Coronary artery (tissue), 2 donors: ENCODE data around the gene ORC2.

Source experiments
- DNase-seq: peaks from one replicate; pipeline ENCODE4 v3.0.0-alpha.2; 2017; ENCODE audit warnings: low spot score
- H3K27ac ChIP-seq, 2 donors: fragments of 200-600 bp; sonication (generic); one replicate each; pipeline ENCODE4 v1.5.1; 2016 to 2019
- H3K4me3 ChIP-seq: fragments of 200-600 bp; sonication (generic); 2 replicates; pipeline ENCODE4 v1.5.1; 2016; ENCODE audit warnings: mild to moderate bottlenecking, moderate library complexity
- CTCF ChIP-seq: fragments of 200-600 bp; sonication (generic); IDR thresholded peaks from one replicate; pipeline ENCODE4 v1.5.1; 2019; ENCODE audit warnings: antibody characterized with exemption

ORC2 gene

GRCh38 chr2:200962811-200963123 is 693 bp downstream of the ORC2 start:
- TF ChIP-seq CTCF = no peak
- H3K4me3 ChIP-seq = peak overlapping the region; percentile 79

GRCh38 chr2:200961674-200962073 is 1.8 kb downstream of the ORC2 start:
- Histone ChIP-seq H3K27ac (no peak overlapping the region), H3K4me3 (peak overlapping the region; percentile 79)
- no peak for TF ChIP-seq CTCF
- no peak for DNase-seq

More at GRCh38 chr2:200962811-200963123, 693 bp downstream of the ORC2 start:
- no peak for DNase-seq
- peak overlapping the region; percentile 80 to 82 for H3K27ac ChIP-seq

- no peak overlapping the region for H3K27ac ChIP-seq
- no peak for DNase-seq
- TF ChIP-seq CTCF = no peak
- H3K4me3 ChIP-seq = no peak overlapping the region
Measured at GRCh38 chr2:200950378-200950777, 13.1 kb downstream of the ORC2 start.

GRCh38 chr2:200945395-200945729 is 18.1 kb downstream of the ORC2 start:
- Histone ChIP-seq H3K4me3 (no peak overlapping the region), H3K27ac (no peak overlapping the region)
- DNase-seq = no peak
- TF ChIP-seq CTCF = no peak

- no peak for TF ChIP-seq CTCF
- no peak for DNase-seq
- no peak overlapping the region for H3K4me3 ChIP-seq
- H3K27ac ChIP-seq = no peak overlapping the region
Measured at GRCh38 chr2:200944467-200945394, 18.7 kb downstream of the ORC2 start.

- no peak for DNase-seq
- Histone ChIP-seq H3K27ac (no peak overlapping the region), H3K4me3 (no peak overlapping the region)
- no peak for TF ChIP-seq CTCF
Measured at GRCh38 chr2:200943527-200944105, 19.8 kb downstream of the ORC2 start.

GRCh38 chr2:200939832-200940231 is 23.6 kb downstream of the ORC2 start:
- TF ChIP-seq CTCF = no peak
- DNase-seq = no peak
- Histone ChIP-seq H3K4me3 (no peak overlapping the region), H3K27ac (no peak overlapping the region)
